ENCODE data around the gene SUPT3H.
"Not testable (repeated sequence)": the region's sequence is repeated elsewhere in the genome, so short reads cannot be mapped to it uniquely, and the experiment has no call there.

SUPT3H gene

DNA sequence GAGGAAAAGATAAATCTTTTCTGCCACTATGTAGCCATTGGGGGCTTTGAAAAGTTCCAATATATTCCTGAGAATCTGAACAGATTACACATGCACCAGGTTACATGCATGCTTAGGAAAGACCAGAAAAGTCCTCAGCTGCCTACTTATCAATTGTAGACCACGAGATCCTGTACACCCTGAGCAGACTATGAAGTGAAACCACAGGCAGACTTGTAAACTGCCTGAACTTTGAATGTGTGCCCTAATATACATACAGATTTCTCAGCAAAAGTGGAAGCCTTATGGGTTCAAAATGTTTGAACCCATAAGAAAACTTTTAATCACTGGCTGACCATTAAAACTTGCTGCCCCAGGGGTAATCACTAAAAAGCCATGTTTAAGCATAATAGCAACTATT lies 323.1 kb downstream of the SUPT3H start:
- no peak for DNase-seq (ENCODE audit: low spot score)

GRCh38 chr6:45052325-45052724 lies 325.4 kb downstream of the SUPT3H start:
- DNase-seq (ENCODE audit: low spot score), result no peak

DNA sequence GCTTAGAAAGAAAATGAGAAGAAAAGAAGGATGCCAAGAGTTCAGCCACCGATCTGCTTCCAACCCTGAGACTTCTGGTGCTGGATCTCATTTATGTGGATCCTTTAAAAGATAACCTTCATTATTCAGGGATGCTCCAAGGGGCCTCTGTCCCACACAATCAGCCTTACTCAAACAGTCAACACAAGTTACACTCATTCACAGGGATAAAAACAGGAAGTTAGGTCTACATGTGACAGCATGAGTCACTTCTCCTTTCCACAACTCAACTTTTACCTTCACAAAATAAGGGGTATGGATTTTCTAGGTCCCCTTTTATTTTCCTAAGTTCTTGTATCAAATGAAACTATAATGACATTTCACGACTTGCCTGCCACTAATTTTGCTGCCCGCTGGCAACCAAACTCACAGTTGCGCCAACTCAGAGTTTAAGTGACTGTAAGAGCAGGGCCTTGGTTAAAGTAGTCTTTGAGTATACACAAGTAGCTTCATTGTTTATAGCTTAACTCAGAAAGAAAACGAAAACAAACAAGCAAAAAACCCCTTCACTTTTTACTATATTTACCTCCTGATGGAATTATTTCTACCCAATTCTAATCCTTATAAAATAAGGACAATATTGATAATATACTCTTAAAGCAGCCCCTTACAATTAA lies 328.4 kb downstream of the SUPT3H start:
- no peak for DNase-seq (ENCODE audit: low spot score)

GRCh38 chr6:45047573-45047972 lies 330.2 kb downstream of the SUPT3H start:
- no peak for DNase-seq (ENCODE audit: low spot score)

- DNase-seq (ENCODE audit: low spot score), result no peak
These were observed 332.5 kb downstream of the SUPT3H start for GRCh38 chr6:45045253-45045601.

DNA sequence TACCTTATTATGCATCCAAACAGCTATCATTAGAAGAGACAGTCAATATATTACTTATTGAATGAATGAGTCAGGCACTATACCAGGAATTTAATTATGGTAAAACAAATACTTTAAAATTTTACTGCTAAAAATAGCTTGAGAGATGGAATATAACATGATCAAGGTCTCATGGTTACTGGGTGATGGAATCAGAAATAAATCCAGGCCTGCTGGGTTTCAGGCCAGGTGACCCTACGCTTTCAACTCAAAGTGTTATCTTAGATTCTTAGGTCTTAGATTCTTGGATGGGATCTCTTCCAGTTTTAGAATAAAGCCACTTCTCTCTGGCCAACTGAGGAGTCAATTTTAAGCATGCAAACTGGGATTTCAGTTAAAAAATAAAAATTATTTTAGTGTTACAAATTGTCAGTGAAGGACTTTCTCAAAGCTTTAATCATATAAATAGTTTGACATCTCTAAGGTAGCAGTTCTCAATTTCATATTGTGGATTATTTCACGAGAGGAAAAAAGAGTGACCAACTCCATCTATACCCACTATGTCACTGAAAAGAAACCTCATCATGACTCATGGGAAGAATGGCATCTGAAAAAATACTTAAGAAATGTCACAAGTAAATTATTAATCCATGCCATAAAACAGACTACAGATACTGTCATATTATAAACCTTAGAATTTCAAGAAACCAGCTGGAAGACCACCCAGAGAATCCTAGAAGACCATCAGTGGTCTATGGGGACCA lies 333.1 kb downstream of the SUPT3H start:
- no peak for DNase-seq (ENCODE audit: low spot score)

DNA sequence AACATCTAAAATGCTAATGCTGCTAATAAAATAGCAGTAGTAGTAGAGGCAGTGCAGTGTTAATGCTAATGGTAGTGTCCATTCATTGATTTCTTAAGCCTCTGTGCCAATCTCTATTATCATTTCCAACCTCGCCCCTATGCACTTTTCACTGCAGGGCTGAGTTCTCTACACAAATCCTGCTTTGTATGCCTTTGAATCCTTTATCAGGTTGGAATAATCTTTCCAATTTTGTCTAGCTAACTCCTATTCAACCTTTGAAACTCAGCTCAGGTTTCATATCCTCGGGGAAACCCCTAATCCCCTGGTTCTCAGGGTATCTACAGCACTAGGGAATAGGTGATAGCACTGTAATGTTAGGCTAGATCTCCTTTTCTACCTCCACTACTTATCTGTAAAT lies 333.6 kb downstream of the SUPT3H start:
- no peak for DNase-seq (ENCODE audit: low spot score)

DNA sequence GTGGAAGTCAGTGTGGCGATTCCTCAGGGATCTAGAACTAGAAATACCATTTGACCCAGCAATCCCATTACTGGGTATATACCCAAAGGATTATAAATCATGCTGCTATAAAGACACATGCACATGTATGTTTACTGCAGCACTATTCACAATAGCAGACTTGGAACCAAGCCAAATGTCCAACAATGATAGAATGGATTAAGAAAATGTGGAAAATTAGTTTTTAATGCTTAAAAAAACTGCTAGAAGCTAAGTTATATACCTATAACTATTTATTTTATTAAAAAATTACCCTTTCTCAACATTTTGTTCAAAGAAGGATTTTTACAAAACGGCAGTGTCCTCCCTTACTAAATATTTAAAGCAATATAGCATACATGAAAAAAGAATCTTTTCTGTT lies 335.1 kb downstream of the SUPT3H start:
- not testable (repeated sequence) for DNase-seq (ENCODE audit: low spot score)

- DNase-seq (ENCODE audit: low spot score), result no peak
These were observed 339.5 kb downstream of the SUPT3H start for GRCh38 chr6:45038226-45038625.

DNA sequence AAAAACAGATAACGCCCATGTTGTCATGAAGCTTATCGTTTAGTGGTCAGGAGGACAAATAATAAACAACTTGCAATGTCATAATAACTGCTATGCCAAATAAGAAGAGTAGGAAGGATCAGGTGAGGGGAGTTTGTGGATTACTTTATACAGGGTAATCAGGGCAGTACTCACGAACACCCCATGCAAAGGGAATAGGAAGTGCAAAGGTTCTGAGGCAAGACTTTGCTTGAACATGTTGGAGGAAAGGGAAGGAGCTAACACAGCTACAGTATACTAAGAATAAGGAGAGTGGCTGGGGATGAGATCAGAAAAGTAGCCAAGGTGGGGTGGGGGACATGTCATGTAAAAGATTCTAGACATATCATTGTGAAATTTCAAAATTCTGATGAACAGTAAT lies 341.6 kb downstream of the SUPT3H start:
- no peak for DNase-seq (ENCODE audit: low spot score)

- DNase-seq (ENCODE audit: low spot score), result no peak
These were observed 345.3 kb downstream of the SUPT3H start for GRCh38 chr6:45032426-45032825.

DNA sequence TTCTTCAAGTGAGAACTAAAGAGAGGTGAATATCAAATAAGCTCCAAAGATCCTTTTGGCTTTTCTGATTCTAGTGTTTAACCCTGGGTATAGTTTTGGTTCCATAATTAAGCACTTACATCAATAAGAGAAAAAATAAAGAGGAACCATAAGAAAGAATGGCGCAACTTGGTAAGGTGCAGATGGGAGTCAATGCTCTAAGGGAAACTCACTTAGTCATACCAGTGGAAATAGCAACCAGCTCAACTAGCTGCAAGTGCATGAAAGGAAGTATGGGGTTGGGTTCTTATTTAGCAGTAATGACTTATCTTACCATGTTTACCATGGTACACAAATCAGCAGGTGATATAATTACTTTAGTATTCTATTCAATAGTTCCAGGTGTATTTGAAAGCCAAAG lies 346.1 kb downstream of the SUPT3H start:
- no peak for DNase-seq (ENCODE audit: low spot score)

- DNase-seq (ENCODE audit: low spot score), result no peak
These were observed 350.6 kb downstream of the SUPT3H start for GRCh38 chr6:45027126-45027525.

DNA sequence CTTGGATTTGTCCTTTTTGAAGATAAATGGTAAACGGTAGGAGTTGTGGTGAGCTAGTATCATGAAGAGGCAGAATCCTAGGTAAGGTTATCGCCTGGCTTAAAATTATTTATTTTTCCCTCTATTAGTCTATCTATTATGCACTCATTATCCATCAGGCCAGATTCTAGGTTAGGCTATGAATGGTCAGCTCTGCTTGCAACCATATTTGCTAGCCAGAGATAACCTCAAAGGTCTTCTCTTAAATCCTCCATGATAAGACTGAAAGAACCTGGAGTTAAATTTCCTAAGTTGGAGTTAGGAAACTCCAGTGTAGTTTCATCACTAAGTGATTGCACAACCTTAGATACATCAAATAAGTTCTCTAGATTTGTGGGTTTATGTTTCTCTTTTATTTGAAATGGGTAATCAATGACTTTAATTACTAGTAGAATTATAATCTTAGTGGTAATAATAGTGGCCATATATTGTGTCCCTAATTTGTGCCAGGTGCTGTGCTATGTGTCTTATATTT lies 351.7 kb downstream of the SUPT3H start:
- DNase-seq (ENCODE audit: low spot score), result no peak

DNA sequence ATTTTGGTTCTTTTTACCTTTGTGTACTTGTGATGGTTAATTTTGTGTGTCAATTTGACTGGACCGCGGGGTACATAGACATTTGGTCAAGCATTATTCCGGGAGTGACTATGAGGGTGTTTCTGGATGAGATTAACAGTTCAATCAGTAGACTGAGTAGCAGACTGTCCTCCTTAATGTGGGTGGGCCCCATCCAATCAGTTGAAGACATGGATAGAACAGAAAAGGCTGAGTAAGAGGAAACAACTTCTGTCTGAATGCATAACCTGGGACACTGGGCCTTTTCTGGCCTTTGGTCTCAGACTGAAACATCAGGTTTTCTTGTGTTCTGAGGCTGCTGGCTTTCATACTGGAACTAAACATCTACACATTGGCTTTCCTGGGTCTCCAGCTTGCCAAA lies 353.1 kb downstream of the SUPT3H start:
- no peak for DNase-seq (ENCODE audit: low spot score)

DNA sequence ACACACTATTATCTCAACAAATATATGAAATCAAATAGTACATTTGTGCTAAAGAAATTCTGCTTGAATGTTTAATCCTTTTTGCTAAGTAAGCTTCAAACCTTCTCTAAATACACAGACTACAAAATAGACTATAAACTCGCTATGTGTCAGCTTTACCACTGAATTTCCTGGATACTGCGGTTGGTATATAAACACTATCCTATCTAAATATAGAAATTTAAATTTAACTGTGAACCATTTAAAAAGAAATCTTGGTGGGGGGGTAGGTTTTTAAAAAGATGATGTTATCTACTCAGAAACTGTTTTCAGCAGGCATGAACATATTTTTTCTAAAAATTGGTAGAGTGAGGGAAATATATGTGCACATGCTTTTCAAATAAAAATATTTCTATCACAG lies 356.1 kb downstream of the SUPT3H start:
- DNase-seq (ENCODE audit: low spot score), result no peak

DNA sequence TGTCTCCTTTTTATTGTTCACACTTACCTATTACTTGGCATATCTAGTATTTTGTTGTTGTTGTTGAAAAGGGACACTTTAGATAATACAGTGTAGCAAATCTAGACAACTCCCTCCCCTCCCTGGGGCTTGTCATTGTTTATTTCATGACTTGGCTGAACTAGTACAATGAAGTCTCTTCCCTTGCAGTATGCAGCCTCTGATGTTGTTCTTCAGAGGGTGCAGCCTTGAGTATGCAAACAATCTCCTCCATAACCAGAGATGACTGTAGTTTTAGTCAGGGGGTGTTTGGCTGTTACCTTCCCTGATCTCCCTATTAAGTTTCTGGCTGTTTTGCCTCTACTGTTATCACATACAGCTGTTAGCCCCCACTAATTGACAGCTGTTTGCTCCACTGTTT lies 365.0 kb downstream of the SUPT3H start:
- no peak for DNase-seq (ENCODE audit: low spot score)

GRCh38 chr6:45009576-45009975 lies 368.2 kb downstream of the SUPT3H start:
- no peak for DNase-seq (ENCODE audit: low spot score)

DNA sequence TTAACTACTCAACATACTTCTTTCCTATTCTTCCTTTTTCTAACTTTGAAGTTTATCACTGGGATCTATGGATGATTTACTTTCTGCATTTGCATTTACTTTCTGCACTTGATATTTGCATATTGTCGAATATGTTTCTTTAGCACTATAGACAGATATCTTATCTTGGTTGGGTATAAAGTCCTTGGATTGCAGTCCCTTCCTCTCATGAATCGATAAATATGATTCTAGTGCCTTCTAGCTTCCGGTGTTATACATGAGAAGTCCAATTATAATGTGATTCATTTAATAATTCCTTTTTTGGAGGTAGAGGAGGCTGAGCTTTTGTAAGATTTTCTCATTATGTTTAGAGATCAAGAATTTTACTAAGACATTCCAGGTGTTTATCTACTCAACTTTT lies 370.8 kb downstream of the SUPT3H start:
- DNase-seq (ENCODE audit: low spot score), result no peak

DNA sequence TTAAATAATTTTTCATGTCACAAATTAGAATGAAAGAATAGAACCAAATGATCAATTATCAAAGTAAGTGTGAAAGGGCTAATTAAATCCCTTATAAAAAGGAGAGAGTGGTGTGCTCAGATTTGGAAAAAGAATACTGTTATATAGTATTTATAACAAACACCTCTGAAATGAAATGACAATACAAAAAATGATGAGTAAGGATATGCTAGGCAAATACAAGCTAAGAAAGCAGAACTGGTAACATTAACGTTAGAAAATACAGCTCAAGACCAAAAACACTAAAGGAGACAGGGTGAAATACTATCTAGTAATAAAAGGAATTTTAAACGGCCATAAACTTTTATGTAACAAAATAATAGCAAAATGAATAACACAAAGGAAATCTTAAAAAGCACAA lies 373.8 kb downstream of the SUPT3H start:
- DNase-seq (ENCODE audit: low spot score), result no peak

DNA sequence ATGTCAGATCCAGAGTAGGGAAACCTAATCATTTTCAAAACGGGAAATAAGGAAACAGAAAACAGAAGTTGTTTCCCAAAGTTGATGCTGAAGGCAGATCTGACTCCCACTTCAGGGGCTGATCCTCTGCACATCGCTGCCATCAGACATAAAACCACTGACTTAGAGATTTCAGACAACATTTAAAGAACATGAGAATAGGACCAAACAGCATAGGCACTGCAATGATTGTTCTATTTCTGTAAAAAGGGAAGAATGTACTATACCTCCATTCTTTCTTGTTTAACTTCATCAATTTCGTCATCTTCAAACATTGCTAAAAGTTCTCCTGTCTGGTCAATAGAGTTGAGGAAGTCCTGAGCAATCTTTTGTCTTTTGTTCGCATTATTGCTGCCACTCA lies 374.3 kb downstream of the SUPT3H start:
- DNase-seq (ENCODE audit: low spot score), result no peak

GRCh38 chr6:45002390-45003105 lies 375.2 kb downstream of the SUPT3H start:
- DNase-seq (ENCODE audit: low spot score), result no peak

DNA sequence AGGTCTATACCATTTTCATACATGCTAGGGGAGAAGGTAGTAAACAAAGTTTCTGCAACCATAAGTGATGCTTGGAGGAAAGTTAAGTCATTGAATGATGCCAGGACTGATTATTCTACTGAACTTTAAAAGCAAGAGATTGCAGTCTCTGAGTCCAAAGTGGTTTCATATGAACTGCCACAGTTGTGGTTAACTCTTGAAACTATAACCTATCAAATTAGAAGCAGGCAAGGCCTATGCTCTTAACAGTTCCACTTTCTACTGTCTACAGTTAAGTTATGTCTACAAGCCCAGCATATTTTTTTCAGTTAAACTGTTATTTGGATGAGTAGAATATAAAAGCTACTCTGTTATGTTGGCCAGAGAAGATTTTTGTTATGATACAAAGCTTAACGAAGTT lies 376.1 kb downstream of the SUPT3H start:
- DNase-seq (ENCODE audit: low spot score), result no peak

Data from cerebellar cortex (tissue), 1 donor.